Karpas-422 (cell line): ENCODE measurements around the gene ACTL6A. TPM values are rescaled to one million over a fixed set of nuclear protein-coding genes. Genes with fewer than 3 reads are reported as not detected.
"Not testable (repeated sequence)": the region's sequence is repeated elsewhere in the genome, so short reads cannot be mapped to it uniquely, and the experiment has no call there.

Experiments
- DNase-seq: peaks from one replicate; pipeline ENCODE4 v3.0.0-alpha.2; 2015
- H2AFZ ChIP-seq: fragments of 200-600 bp; sonication (generic); 2 replicates; pipeline ENCODE4 v1.6.1; 2014; ENCODE audit warnings: antibody characterized with exemption, low read length, mixed read lengths
- H3K27ac ChIP-seq: fragments of 200-600 bp; sonication (generic); 2 replicates; pipeline ENCODE4 v1.5.1; 2014; ENCODE audit warnings: mild to moderate bottlenecking, low read length, moderate library complexity
- H3K27me3 ChIP-seq: fragments of 200-600 bp; sonication (generic); 2 replicates; pipeline ENCODE4 v1.6.1; 2014; ENCODE audit warnings: low read length, mixed read lengths
- H3K36me3 ChIP-seq: fragments of 200-600 bp; sonication (generic); 2 replicates; pipeline ENCODE4 v1.6.1; 2014; ENCODE audit warnings: low read length, mixed read lengths; ENCODE audit not compliant: insufficient read depth
- H3K4me1 ChIP-seq: fragments of 200-600 bp; sonication (generic); 2 replicates; pipeline ENCODE4 v1.6.1; 2014; ENCODE audit warnings: mild to moderate bottlenecking, low read length, mixed read lengths
- H3K4me2 ChIP-seq: fragments of 200-600 bp; sonication (generic); 2 replicates; pipeline ENCODE4 v1.6.1; 2014; ENCODE audit warnings: low read length, low read depth, mild to moderate bottlenecking; ENCODE audit not compliant: poor library complexity, severe bottlenecking
- H3K4me3 ChIP-seq: fragments of 200-600 bp; sonication (generic); 2 replicates; pipeline ENCODE4 v1.5.1; 2014; ENCODE audit warnings: mild to moderate bottlenecking, antibody characterized with exemption, low read length, mixed read lengths
- H3K79me2 ChIP-seq: fragments of 200-600 bp; sonication (generic); 2 replicates; pipeline ENCODE4 v1.6.1; 2014; ENCODE audit warnings: mild to moderate bottlenecking, low read length, mixed read lengths
- H3K9ac ChIP-seq: fragments of 200-600 bp; sonication (generic); 2 replicates; pipeline ENCODE4 v1.6.0; 2014; ENCODE audit warnings: low read length
- H3K9me2 ChIP-seq: fragments of 200-600 bp; sonication (generic), shearing (Covaris generic); replicated peaks from 2 replicates; pipeline ENCODE4 v1.6.0; 2014; ENCODE audit warnings: mild to moderate bottlenecking, low read length, moderate library complexity; ENCODE audit not compliant: insufficient read depth
- H3K9me3 ChIP-seq: fragments of 300-700, 200-600 bp; sonication (generic); 2 replicates; pipeline ENCODE4 v1.6.1; 2014; ENCODE audit warnings: low read length, mixed read lengths
- H4K20me1 ChIP-seq: fragments of 200-600 bp; sonication (generic); 2 replicates; pipeline ENCODE4 v1.6.1; 2014; ENCODE audit warnings: mild to moderate bottlenecking, antibody characterized with exemption, low read length, low read depth; ENCODE audit not compliant: insufficient read depth
- total RNA-seq: library from RNA; depleted of rRNA; stranded (reverse); fragments of >200 nt; shearing (Covaris generic); gene quantifications from 2 replicates; pipeline ENCODE4 v1.2.3, GENCODE V29; 2014; ENCODE audit warnings: low replicate concordance; rRNA removed

ACTL6A gene
- 50.9 and 68.6 TPM in 2 replicates for total RNA-seq

- no peaks in the 10 kb centered on the region for H3K36me3 ChIP-seq
- H3K9me2 ChIP-seq = no peaks in the 10 kb centered on the region
- peak within 1 kb of the TSS; percentile 71; the same call in 1 of the 2 replicates for H2AFZ ChIP-seq
- H3K9ac ChIP-seq = peak within 1 kb of the TSS; percentile 94
- peak within 1 kb of the TSS; percentile 81 for H3K27ac ChIP-seq
- no peaks in the 10 kb centered on the region for H3K9me3 ChIP-seq
- DNase-seq = peak; percentile 100
- H4K20me1 ChIP-seq = no peaks in the 10 kb centered on the region; the same call in 1 of the 2 replicates
- H3K79me2 ChIP-seq = peaks cover 42% of the 10 kb centered on the region
- H3K27me3 ChIP-seq = no peaks in the 10 kb centered on the region
- peak within 1 kb of the TSS; percentile 84 for H3K4me2 ChIP-seq
- peaks cover 35% of the 10 kb centered on the region for H3K4me1 ChIP-seq
- H3K4me3 ChIP-seq = peak within 1 kb of the TSS; percentile 68
Observed at GRCh38 chr3:179562591-179563270, at the start of gene ACTL6A. Gene ACTL6A, plus strand, starts transcription at chr3:179562926. Its CDS starts 167 bp downstream, at chr3:179563093.

GRCh38 chr3:179513862-179514261 is 48.9 kb upstream of the ACTL6A start:
- Histone ChIP-seq H3K9me2 (no peaks in the 10 kb centered on the region), H2AFZ (no peak overlapping the region), H3K9ac (no peak overlapping the region), H3K4me2 (no peak overlapping the region), H3K36me3 (no peaks in the 10 kb centered on the region), H3K9me3 (no peaks in the 10 kb centered on the region), H4K20me1 (no peaks in the 10 kb centered on the region), H3K4me1 (no peaks in the 10 kb centered on the region), H3K27ac (no peak overlapping the region), H3K27me3 (0 out of 2 replicates have a peak, but pooled peaks cover 3% of the 10 kb centered on the region), H3K79me2 (no peaks in the 10 kb centered on the region), H3K4me3 (no peak overlapping the region)
- DNase-seq = no peak

GRCh38 chr3:179516461-179517251 is 46.1 kb upstream of the ACTL6A start:
- not testable (repeated sequence) for DNase-seq, H3K4me2 ChIP-seq, H3K4me3 ChIP-seq, H3K9ac ChIP-seq, H3K4me1 ChIP-seq, H3K9me2 ChIP-seq, H3K79me2 ChIP-seq, H3K36me3 ChIP-seq, H4K20me1 ChIP-seq, H3K9me3 ChIP-seq, H3K27me3 ChIP-seq, H3K27ac ChIP-seq, H2AFZ ChIP-seq

GRCh38 chr3:179526482-179526881 is 36.2 kb upstream of the ACTL6A start:
- no peaks in the 10 kb centered on the region for H4K20me1 ChIP-seq
- H3K4me1 ChIP-seq = no peaks in the 10 kb centered on the region
- H3K79me2 ChIP-seq = no peaks in the 10 kb centered on the region
- H3K9me2 ChIP-seq = no peaks in the 10 kb centered on the region
- no peaks in the 10 kb centered on the region for H3K9me3 ChIP-seq
- no peaks in the 10 kb centered on the region for H3K36me3 ChIP-seq
- no peak overlapping the region for H3K9ac ChIP-seq
- H3K27ac ChIP-seq = no peak overlapping the region
- no peaks in the 10 kb centered on the region for H3K27me3 ChIP-seq
- H3K4me2 ChIP-seq = no peak overlapping the region
- no peak overlapping the region for H2AFZ ChIP-seq
- DNase-seq = peak; percentile 29
- H3K4me3 ChIP-seq = no peak overlapping the region

- Histone ChIP-seq H3K4me1 (no peaks in the 10 kb centered on the region), H3K4me2 (no peak overlapping the region), H3K27me3 (no peaks in the 10 kb centered on the region), H2AFZ (no peak overlapping the region), H3K27ac (no peak overlapping the region), H3K9me3 (no peaks in the 10 kb centered on the region), H3K4me3 (no peak overlapping the region), H3K36me3 (no peaks in the 10 kb centered on the region), H3K79me2 (no peaks in the 10 kb centered on the region), H4K20me1 (no peaks in the 10 kb centered on the region), H3K9ac (no peak overlapping the region), H3K9me2 (no peaks in the 10 kb centered on the region)
- DNase-seq = no peak
Observed at GRCh38 chr3:179526989-179527391, 35.7 kb upstream of the ACTL6A start.

- H3K9me2 ChIP-seq = no peaks in the 10 kb centered on the region
- DNase-seq = no peak
- no peaks in the 10 kb centered on the region for H3K27me3 ChIP-seq
- H3K27ac ChIP-seq = no peak overlapping the region
- no peaks in the 10 kb centered on the region for H4K20me1 ChIP-seq
- no peaks in the 10 kb centered on the region for H3K79me2 ChIP-seq
- H2AFZ ChIP-seq = no peak overlapping the region
- H3K4me1 ChIP-seq = no peaks in the 10 kb centered on the region
- H3K4me2 ChIP-seq = no peak overlapping the region
- no peak overlapping the region for H3K4me3 ChIP-seq
- H3K9ac ChIP-seq = no peak overlapping the region
- H3K9me3 ChIP-seq = no peaks in the 10 kb centered on the region
- no peaks in the 10 kb centered on the region for H3K36me3 ChIP-seq
Observed at GRCh38 chr3:179528772-179529171, 34.0 kb upstream of the ACTL6A start.

GRCh38 chr3:179531576-179531975 is 31.1 kb upstream of the ACTL6A start:
- Histone ChIP-seq H3K27me3 (no peaks in the 10 kb centered on the region), H3K9me3 (no peaks in the 10 kb centered on the region), H3K4me3 (no peak overlapping the region), H3K9ac (no peak overlapping the region), H3K36me3 (no peaks in the 10 kb centered on the region), H4K20me1 (no peaks in the 10 kb centered on the region), H3K4me1 (no peaks in the 10 kb centered on the region), H2AFZ (no peak overlapping the region), H3K79me2 (no peaks in the 10 kb centered on the region), H3K9me2 (no peaks in the 10 kb centered on the region), H3K4me2 (no peak overlapping the region), H3K27ac (no peak overlapping the region)
- peak; percentile 29 for DNase-seq

- no peaks in the 10 kb centered on the region for H3K9me2 ChIP-seq
Observed at GRCh38 chr3:179533274-179533673, 29.5 kb upstream of the ACTL6A start.

More at GRCh38 chr3:179533274-179533673, 29.5 kb upstream of the ACTL6A start:
- H3K9me3 ChIP-seq = no peaks in the 10 kb centered on the region
- H3K4me2 ChIP-seq = no peak overlapping the region
- no peaks in the 10 kb centered on the region for H3K36me3 ChIP-seq
- H2AFZ ChIP-seq = no peak overlapping the region
- no peak for DNase-seq
- H3K27ac ChIP-seq = no peak overlapping the region
- no peaks in the 10 kb centered on the region for H4K20me1 ChIP-seq
- H3K9ac ChIP-seq = no peak overlapping the region
- no peaks in the 10 kb centered on the region for H3K4me1 ChIP-seq
- H3K4me3 ChIP-seq = no peak overlapping the region
- no peaks in the 10 kb centered on the region for H3K27me3 ChIP-seq
- no peaks in the 10 kb centered on the region for H3K79me2 ChIP-seq
